Testis (tissue), 3 donors: ENCODE measurements around the gene MARK4. TPM values are rescaled to one million over a fixed set of nuclear protein-coding genes. Genes with fewer than 3 reads are reported as not detected.

Source experiments
- DNase-seq: peaks from one replicate; pipeline ENCODE4 v3.0.0-alpha.2; 2019
- H3K27ac ChIP-seq, 2 donors: fragments of 200-600 bp; sonication (generic); one replicate each; pipeline ENCODE4 v1.5.1; 2019
- H3K27me3 ChIP-seq: fragments of 200-600 bp; sonication (generic); one replicate; pipeline ENCODE4 v1.5.1; 2019
- H3K36me3 ChIP-seq: fragments of 200-600 bp; sonication (generic); one replicate; pipeline ENCODE4 v1.5.1; 2017; ENCODE audit warnings: low read depth; ENCODE audit errors: missing control alignments
- H3K4me1 ChIP-seq: fragments of 200-600 bp; sonication (generic); one replicate; pipeline ENCODE4 v1.5.1; 2019
- H3K4me3 ChIP-seq, 2 donors: fragments of 200-600 bp; sonication (generic); one replicate each; pipeline ENCODE4 v1.5.1; 2017 to 2019
- H3K9me3 ChIP-seq: fragments of 200-600 bp; sonication (generic); one replicate; pipeline ENCODE4 v1.5.1; 2017
- CTCF ChIP-seq, 3 experiments: fragments of 450-650 bp in 2 of 3; fragments of 200-600 bp in 1 of 3; sonication (generic) in 1 of 3; IDR thresholded peaks; one replicate each; pipeline ENCODE4 v1.5.1; 2016 to 2019; ENCODE audit warnings: antibody characterized with exemption in 3 of 3, mild to moderate bottlenecking in 2 of 3, moderate library complexity in 1 of 3
- POLR2A ChIP-seq: fragments of 450-650 bp; IDR thresholded peaks from one replicate; pipeline ENCODE4 v1.6.1; 2017; ENCODE audit warnings: antibody characterized with exemption, mild to moderate bottlenecking, moderate library complexity
- WGBS, 2 donors: methylation state at CpG; one replicate each; pipeline ENCODE4 v1.1.5; 2018; 5-methylcytosine and 5-hydroxymethylcytosine counted together
- intact Hi-C: fragments of 100-400 bp; cut with DNase I; formaldehyde crosslinking; loops from one replicate; pipeline ENCODE4 v1.15.1; 2023; ENCODE audit warnings: low total_unique reads
- polyA plus RNA-seq: library from polyadenylated mRNA; stranded (reverse); fragments of 350-450 nt; fragmentation: Illumina TruSeq; extraction: RNeasy Lipid Tissue Mini Kit (QIAGEN cat#74804); gene quantifications from one replicate; pipeline ENCODE4 v1.2.3, GENCODE V29; 2014; ENCODE audit warnings: low read depth, low replicate concordance; ENCODE audit not compliant: insufficient read depth
- total RNA-seq, 2 donors: library from RNA; depleted of rRNA; stranded (reverse); fragments of >200 nt; gene quantifications; one replicate each; pipeline ENCODE4 v1.2.3, GENCODE V29; 2016

Gene MARK4
- total and polyA plus RNA-seq, 3 donors from 2014 or later: 114 to 200 (median 197) TPM

GRCh38 chr19:45302416-45302815 is 51.3 kb downstream of the MARK4 start:
- WGBS, 2 donors: 59 to 74% methylated on average over 19 to 27 of the region's 27 CpGs
- peaks cover 3% of the 10 kb centered on the region for H3K4me1 ChIP-seq

GRCh38 chr19:45303269-45304060 is 52.4 kb downstream of the MARK4 start:
- DNase-seq: no peak
- TF ChIP-seq POLR2A: no peak
- no peak for TF ChIP-seq CTCF (IDR thresholded peaks at IDR 0.05)
- H3K4me1 ChIP-seq: peaks cover 3% of the 10 kb centered on the region
- H3K9me3 ChIP-seq: no peaks in the 10 kb centered on the region
- H3K27me3 ChIP-seq: no peaks in the 10 kb centered on the region
- no peak overlapping the region for H3K27ac ChIP-seq
- intact Hi-C loops: no loop called here
- no peaks in the 10 kb centered on the region for H3K36me3 ChIP-seq
- no peak overlapping the region for H3K4me3 ChIP-seq
- 61 to 89% methylated on average over 12 of the region's 12 CpGs for WGBS, 2 donors

More at GRCh38 chr19:45302416-45302815, 51.3 kb downstream of the MARK4 start:
- intact Hi-C loops: no loop called here
- Histone ChIP-seq H3K27me3 (no peaks in the 10 kb centered on the region), H3K9me3 (no peaks in the 10 kb centered on the region), H3K27ac (no peak overlapping the region), H3K36me3 (no peaks in the 10 kb centered on the region), H3K4me3 (no peak overlapping the region)
- no peak for DNase-seq
- TF ChIP-seq CTCF (IDR thresholded peaks at IDR 0.05) (no peak), POLR2A (no peak)

GRCh38 chr19:45304141-45304926 is 53.3 kb downstream of the MARK4 start:
- Histone ChIP-seq H3K27me3 (no peaks in the 10 kb centered on the region), H3K36me3 (no peaks in the 10 kb centered on the region), H3K9me3 (no peaks in the 10 kb centered on the region), H3K4me3 (no peak overlapping the region), H3K4me1 (peaks cover 3% of the 10 kb centered on the region), H3K27ac (no peak overlapping the region)
- intact Hi-C loops: no loop called here
- no peak for DNase-seq
- WGBS, 2 donors: 60 to 72% methylated on average over 4 of the region's 4 CpGs
- TF ChIP-seq POLR2A: no peak
- TF ChIP-seq CTCF (IDR thresholded peaks at IDR 0.05): no peak

GRCh38 chr19:45305007-45305406 is 53.9 kb downstream of the MARK4 start:
- intact Hi-C loops: no loop called here
- WGBS, 2 donors: 55 to 75% methylated on average over 4 of the region's 4 CpGs
- TF ChIP-seq POLR2A (no peak), CTCF (IDR thresholded peaks at IDR 0.05) (no peak)
- H3K9me3 ChIP-seq: no peaks in the 10 kb centered on the region
- H3K4me3 ChIP-seq: no peak overlapping the region
- H3K36me3 ChIP-seq: no peaks in the 10 kb centered on the region
- H3K27ac ChIP-seq: no peak overlapping the region
- no peak for DNase-seq
- H3K27me3 ChIP-seq: no peaks in the 10 kb centered on the region
- H3K4me1 ChIP-seq: peaks cover 3% of the 10 kb centered on the region
